GM19025 (cell line): Measurements from ENCODE around the gene CSRP1.
"Not testable (repeated sequence)": the region's sequence is repeated elsewhere in the genome, so short reads cannot be mapped to it uniquely, and the experiment has no call there.

Source experiments
- ATAC-seq: cut with Tn5 transposase; IDR thresholded peaks from one replicate; pipeline ENCODE4 v1.9.1; 2021; ENCODE audit warnings: mild to moderate bottlenecking, low read depth, moderate library complexity; ENCODE audit not compliant: unreplicated experiment

Gene CSRP1

DNA sequence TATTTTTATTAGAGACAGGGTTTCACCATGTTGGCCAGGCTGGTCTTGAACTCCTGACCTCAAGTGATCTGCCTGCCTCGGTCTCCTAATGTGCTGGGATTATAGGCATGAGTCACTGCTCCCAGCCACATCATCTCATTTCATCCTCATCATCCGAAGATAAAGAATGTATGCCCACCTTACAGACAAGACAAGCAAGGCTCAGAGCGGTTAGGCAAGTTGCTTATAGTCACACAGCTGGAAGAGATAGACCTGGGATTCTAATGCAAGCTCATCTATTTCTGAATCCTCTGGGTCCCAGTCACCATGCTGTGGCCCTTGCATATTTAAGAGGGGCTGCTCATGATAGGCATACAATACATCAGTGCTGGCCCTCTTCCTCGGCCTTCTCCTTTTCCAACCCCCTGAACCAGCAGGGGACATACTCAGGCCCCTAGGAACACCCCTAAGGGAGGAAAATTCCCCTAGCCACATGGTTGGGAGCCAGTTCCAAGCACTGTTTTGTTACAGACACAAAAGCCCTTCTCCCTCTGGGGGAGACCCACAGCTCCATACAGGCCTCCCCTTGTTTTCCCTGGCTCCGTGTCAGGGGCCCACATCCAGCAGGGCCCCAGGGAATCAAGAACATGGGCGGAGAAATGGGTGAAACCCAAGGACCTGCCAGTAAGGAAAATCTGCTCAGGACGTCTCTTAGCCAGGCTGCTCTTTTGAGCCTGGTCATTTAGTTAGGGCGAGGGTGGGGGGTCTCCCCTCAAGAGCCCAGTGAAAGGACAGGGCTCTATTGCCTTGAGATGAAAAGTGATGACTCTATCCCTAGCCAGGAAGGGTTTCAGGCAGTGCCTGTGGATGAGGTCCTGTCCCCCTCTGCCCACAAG lies 6.9 kb downstream of the CSRP1 start:
- ATAC-seq: no peak

DNA sequence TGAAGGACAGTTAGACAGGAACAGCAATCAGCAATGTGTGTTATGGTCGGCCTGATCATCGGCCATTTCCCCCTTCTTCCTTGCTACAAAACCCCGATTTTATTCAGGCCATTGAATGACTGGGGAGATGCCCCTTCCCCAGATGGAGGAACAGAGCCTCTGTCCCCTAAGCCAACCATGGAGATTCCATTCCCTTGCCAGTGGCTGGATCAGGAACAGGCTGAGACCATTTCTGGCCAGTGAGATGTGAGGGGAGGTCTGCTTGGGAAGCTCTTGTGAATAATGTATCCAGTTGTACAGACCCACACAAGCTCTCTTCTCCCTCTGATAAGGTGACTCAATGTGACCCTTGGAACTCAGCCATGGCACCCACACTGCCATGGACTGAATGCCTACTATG lies 7.7 kb downstream of the CSRP1 start:
- ATAC-seq: no peak

DNA sequence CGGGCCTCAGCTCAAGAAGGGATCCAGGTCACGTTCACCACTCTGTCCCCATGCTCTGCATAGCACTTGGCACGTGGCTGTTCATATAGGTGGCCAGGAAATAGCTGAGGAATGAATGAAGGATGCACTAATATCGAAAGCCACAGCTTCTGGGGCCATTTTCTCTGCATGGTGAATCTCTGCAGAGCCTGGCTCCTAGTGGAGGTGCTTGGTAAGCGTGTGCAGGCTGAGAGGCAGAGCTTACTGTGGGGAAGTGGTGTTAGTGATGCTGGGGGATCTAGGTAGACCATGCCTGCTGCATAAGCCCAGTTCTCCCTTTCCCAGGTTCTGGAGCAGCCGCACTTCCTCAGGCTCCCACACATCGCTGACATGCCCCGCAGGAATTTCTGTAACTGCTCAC lies 8.3 kb downstream of the CSRP1 start:
- ATAC-seq: no peak

DNA sequence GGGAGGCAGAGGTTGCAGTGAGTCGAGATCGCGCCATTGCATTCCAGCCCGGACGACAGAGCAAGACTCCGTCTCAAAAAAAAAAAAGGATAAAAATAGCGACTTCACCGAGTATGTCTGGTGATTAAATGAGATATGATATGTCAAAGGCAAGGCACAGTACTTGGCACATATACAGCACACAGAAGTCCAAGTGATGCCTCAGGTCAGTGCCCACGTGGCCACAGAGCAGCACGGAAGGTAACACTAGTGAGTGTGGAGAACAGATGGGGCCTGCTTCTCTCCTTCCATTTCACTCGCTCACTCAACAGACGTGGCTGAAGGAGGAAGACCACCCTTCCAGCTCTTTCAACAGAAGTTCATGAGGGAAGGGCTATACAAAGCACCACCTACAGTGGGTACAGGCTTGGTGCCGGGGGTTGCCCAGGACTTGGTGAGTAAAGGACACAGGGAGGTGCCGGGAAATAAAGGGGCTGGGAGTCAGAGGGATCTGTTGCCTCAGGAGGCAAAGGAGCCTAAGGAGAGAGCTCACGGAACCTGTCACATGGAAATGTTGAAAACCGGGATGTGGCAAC lies 8.9 kb downstream of the CSRP1 start:
- ATAC-seq: no peak

DNA sequence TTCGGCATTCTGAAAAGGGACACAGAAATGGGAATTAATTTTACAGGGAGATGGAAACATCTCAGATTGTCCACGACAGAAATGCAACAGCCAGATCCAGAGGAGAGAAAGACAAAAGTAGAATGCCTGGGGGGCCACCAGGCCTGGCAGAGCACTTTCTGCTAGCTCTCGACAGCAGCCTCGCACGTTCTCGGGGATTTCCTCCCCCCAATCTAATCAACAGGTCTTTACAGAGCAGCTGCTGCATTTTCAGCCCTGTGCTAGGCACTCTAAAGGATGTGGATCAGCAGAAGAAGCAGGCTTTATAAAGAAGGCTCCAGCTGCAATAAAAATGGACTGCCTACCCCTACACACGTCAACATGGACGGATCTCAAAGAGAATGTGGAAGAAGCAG lies 10.6 kb downstream of the CSRP1 start:
- no peak for ATAC-seq

DNA sequence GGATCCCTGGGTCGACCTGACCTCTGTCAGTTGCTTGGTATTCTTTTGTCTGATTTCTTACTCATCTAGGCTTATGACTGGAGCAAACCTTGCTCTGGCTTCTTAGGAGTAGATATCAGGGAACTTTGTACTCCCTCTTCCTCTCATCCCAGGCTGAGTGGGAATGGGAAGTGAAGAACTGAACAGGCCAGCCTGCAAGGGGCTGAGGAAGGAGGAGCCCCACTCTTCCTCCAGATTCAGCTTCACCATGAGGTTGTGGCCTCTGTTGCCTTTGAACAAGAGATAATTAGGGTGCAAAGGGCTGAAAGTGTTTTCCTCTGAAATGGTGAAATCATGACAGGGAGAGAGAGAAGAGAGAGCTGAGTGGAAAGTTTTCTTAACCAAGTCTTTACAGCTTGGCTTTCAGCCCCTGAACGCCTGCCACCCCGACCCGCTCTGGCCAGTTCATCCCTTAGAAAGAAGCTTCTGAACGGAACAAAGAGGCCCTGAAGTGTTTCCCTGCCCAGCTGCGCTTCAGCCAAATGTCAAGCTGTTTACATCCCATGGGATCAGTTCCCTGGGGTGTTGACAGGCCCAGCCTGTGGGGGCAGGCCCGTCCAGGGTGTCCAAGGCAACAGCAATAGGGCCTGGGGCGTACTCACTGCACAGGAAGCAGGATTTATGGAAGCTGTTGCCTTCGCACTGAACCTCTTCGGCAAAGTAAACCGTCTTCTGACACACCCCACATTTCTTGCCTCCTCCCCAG lies 11.2 kb downstream of the CSRP1 start:
- no peak for ATAC-seq

DNA sequence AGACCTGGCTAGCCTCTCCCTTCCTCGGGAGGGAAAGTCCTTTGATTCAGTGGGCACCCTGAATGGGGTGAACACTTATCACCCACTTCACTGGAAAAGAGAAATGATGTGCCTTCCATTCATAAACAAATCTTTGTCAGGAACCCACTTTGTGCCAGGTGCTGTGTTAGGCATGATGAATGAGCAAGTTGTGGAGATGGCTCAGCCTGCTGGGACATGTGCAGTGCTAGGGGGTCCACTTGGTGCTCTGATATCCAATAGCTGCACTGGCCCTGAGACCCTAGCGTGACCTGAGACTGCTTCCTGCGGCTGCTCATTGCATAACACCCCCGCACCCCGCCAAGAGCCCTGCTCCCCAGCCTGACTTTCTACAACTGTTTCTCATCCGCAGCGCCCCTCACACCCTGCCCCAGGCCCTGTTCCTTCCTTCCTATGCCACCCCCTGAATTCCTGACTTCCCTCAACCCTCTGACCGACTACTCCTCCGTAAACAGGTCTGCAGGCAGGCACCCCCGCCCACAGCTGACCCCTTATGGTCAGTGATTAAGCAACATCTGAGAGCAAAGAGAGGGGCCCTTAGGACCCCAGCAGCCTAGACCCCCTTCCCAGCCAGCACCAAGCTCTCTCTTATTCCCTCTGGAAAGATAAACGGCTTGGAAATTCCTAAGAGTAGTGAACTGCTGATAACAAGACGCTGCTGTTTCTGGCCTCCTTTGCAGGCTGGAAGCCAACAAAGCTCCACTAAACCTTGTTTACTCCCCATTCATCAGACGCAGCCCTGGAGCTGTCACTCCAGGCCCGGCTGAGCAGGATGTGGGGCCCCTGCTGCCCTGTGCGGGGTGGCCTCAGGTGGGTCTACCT lies 12.9 kb downstream of the CSRP1 start:
- ATAC-seq: no peak

DNA sequence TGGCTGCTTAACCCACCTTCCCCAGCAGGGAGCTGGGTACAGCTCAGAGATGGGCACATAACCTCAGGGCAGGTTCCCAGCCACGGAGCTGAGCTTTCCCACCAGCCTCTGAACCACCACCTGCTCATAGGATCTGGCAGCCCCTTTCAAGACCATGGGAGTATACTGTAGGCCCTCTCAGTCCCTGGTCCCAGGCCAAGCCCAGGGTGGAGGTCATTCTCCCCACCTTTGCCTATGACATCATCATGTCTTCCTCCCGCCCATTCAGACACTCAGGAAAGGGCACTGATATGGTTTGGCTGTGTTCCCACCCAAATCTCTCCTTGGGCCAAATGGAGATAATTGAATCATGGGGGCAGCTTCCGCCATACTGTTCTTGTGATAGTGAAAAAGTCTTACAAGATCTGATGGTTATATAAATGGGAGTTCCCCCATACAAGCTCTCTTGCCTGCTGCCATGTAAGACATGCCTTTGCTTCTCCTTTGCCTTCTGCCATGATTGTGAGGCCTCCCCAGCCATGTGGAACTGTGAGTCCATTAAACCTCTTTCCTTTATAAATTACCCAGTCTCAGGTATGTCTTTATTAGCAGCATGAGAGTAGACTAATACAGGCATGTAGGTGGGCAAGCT lies 13.8 kb downstream of the CSRP1 start:
- ATAC-seq: not testable (repeated sequence)

DNA sequence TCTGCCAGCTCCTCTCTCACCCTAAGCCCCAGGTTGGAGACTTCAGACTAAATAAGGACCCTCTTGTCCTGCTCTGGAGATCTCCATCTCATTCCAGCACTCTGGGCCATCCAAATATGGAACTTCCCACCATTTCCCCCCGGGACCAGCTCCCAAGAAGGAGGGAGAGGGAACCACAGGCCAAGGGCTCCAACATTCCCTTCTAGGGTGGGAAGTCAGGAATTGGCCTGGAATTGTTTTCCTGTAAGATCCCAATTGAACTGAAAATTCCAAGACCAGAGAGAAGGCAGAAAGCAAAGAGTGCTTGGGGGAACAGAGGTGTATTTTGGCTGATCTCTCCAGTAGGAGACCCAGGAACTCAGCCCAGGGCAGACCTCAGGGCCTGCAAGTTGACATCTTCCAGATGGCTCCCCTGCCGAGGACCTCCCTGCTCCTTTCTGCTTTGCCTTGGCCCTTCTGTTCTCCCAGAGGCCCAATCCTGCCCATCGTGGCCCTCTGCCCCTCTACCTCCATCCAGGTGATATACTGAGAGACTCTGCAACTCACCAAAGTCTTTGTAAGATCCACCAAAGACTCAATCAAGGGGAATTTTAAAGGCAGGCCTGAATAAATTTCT lies 14.9 kb downstream of the CSRP1 start:
- ATAC-seq: no peak

DNA sequence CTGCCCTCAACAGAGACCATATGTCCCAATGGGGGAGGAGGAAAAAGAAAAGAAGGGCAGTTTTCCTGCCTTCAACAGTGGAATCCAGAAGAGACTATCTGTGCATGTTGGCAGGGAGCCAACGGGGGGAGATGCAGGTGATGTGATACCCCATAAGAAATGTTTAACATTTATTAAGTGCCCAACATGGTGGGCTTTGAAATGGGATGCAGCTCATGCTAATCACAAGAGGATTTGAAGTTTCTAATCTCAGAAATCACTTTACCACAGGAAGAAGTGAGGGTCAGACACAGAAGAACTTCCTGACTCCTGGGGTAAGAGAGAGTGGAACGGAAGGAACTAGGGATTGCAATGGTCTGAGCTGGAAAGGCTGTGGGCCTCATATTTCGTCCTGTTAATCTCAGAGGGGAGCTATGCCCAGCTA lies 16.2 kb downstream of the CSRP1 start:
- no peak for ATAC-seq

DNA sequence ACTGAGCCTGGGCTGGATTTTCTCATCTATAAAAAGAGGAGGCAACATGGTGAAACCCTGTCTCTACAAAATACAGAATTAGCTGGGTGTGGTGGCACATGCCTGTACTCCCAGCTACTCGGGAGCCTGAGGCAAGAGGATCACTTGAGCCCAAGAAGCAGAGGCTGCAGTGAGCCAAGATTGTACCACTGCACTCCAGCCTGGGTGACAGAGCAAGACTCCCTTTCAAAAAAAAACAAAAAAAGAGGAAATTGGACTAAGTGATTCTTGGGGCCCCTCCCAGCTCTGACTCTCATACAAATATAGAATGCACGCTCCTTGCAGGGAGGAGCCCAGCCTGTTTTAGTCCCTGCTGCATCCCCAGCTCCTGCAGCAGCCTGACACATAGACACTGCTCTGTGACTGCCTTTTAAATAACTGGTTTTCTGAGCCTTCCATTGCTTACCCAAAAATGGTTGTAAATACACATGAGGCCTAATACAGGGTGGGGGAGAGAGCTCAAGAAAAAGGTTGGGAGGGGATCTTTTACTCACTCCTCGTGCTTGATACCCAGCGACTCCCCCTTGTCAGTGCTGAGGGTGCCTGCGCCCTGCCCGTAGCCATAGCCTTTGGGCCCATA lies 17.2 kb downstream of the CSRP1 start:
- no peak for ATAC-seq

DNA sequence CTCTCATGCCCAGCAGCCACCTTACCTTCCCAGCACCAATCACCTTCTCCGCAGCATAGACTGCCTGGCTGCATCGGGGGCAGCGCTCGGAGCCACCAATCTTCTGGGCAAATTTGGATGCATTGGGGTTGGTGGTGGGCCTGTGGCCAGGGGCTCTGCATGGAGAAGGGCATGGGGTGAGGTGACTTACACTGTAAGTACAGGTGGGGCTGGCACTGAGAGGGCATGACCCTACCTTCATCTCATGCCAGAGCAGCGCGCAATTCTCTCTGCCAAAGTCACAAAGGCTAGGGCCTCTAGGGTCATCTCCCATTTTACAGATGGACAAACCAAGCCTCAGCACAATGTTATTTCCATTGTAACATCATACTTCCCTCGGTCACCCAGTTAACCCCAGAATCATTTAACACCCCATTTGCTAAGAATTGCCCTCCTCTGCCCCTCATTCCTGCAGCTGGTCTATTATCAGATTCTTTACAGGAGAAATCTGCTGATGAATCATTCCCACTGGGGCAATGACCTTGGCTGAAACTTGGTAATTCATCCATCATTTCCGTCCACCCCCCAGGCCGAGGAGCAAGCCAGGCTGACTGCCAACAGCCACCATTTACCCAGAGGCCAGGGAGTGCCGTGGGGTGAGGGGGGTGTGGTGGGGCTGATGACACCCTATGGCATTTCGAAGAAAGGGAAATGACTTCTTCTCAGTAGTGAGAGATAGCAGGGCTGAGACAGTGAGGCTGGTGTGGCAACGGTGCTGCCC lies 17.9 kb downstream of the CSRP1 start:
- no peak for ATAC-seq

DNA sequence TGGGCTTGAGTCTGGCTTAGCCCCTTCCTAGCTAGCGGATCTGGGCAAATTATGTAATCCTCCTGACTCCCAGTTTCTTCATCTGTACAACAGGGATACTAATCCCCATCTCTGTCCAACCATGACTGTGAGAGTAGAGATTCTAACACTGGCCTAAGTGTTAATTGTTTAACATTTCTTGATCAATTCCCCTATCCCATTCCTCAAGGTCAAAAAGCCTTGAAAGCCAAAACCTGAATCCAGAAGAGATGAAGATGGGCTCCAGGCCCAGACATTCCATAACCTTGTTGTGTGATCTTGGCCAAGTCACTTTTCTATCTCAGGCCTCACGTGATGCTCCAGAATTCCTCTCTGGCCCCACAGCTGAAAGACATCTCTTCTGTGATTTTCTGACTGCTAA lies 19.2 kb downstream of the CSRP1 start:
- no peak for ATAC-seq

DNA sequence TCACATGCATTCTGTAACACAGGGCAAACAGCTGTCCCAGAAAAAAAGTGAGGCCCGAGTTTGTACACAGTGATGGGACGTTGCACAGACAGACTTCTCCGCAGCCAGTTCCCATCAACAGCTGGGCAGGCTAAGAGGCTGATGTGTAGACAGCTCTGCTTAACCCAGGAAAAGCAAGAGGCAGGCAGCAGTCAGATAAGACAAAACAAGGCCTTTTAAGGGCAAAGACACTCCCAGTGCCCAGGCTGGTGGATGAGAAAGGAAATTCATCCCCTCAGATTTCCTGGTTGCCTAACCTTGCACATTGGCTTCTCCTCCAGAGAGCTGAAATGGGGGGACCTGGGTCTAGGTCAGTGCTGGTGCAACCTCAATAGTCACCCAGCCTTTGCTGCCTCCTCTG lies 20.7 kb downstream of the CSRP1 start:
- ATAC-seq: no peak

DNA sequence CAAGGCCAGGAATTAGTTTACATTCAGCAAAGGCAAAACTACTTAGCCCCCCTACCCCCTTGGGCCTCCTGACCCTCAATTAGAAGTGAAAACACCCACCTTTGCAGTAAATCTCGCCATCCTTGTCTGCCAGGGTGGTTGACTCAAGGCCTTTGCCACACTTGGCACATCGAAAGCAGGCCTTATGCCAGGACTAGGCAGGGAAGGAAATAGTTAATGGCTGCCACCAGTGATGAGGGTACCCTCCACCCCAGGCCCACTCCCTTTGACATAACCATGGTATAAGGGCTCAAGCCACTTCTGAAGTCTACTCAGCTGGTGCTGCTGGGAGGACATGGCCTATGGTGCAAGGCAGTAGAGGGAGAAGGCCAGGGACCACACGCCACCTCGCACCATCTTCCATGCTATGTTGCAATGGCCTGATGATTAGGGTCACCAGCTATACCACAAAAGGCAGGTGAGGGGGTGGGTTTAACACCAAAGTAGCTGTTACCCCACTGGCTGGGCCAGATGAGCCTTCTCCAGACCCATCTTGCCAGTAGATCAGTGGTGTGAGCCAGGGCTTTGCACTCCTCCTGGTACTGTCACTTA lies 21.6 kb downstream of the CSRP1 start:
- ATAC-seq: no peak

DNA sequence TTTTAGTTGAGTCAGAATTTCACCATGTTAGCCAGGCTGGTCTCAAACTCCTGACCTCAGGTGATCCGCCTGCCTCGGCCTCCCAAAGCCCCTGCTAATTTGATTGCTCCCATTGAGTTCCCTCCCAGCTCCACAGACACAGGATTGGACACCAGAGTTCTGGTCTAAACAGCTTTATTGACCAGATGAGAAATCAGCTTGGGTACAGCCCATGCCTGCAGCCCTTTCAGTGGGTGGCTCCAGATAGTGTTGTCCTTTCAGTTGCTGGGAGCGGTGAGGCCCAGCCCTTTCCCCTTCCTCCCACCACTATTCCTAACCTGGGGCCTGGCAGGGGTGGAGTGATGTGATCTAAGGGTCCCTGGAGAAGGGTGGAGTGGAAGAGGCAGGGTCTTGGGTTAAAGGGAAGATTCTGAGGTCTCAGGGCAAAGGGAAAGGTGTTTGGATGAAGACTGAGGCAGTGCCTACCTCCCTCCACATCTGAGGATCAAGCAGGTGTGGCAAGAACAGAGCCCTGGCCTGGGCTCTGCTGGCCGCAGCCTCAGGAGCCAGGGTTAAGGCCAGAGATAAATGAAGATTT lies 23.5 kb downstream of the CSRP1 start:
- no peak for ATAC-seq

DNA sequence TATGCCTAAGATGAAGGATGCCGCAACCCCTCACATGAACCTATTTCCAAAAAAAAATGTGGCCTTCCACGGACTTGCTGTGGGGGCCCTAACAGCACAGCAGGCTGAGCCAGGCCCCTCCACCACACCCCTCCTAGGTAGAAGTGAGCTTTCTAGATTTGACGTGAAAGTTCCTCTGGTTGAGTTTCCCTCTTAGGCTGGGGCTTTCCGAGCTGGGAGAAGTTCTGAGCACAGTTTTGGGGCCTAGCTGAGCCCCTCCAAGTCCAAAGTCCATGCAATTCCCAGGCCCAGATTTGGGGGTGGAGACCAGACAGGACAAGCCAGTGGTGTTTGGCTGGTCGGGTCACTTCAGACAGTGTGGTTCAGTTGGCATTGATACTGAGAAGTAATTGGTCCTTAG lies 24.2 kb downstream of the CSRP1 start:
- ATAC-seq: no peak
